GM18870 (cell line): ENCODE data around the gene ZBTB7A.

Experiments used
- ATAC-seq: cut with Tn5 transposase; IDR thresholded peaks from one replicate; pipeline ENCODE4 v1.9.1; 2021; ENCODE audit warnings: moderate library complexity; ENCODE audit not compliant: unreplicated experiment

Gene ZBTB7A

GRCh38 chr19:4066682-4067395 lies at the start of gene ZBTB7A:
TSS of gene ZBTB7A (minus strand) at chr19:4066899. CDS start at chr19:4055232, 11,667 bp downstream.
- no peak for ATAC-seq

- no peak for ATAC-seq
Observed at GRCh38 chr19:4115818-4116385, 49.2 kb upstream of the ZBTB7A start.

GRCh38 chr19:4115050-4115817 lies 48.5 kb upstream of the ZBTB7A start:
- ATAC-seq, result no peak

GRCh38 chr19:4114181-4114580 lies 47.5 kb upstream of the ZBTB7A start:
- ATAC-seq, result no peak

- ATAC-seq, result no peak
Observed at GRCh38 chr19:4113398-4114088, 46.8 kb upstream of the ZBTB7A start.

- ATAC-seq, result no peak
Observed at GRCh38 chr19:4112367-4112766, 45.7 kb upstream of the ZBTB7A start.

- no peak for ATAC-seq
Observed at GRCh38 chr19:4109626-4109945, 42.9 kb upstream of the ZBTB7A start.

GRCh38 chr19:4108767-4109625 lies 42.3 kb upstream of the ZBTB7A start:
- no peak for ATAC-seq

- no peak for ATAC-seq
Observed at GRCh38 chr19:4103080-4103433, 36.4 kb upstream of the ZBTB7A start.

- no peak for ATAC-seq
Observed at GRCh38 chr19:4102339-4103079, 35.8 kb upstream of the ZBTB7A start.

GRCh38 chr19:4101496-4101770 lies 34.7 kb upstream of the ZBTB7A start:
- no peak for ATAC-seq

GRCh38 chr19:4100647-4101495 lies 34.2 kb upstream of the ZBTB7A start:
- no peak for ATAC-seq

GRCh38 chr19:4099041-4099764 lies 32.5 kb upstream of the ZBTB7A start:
- no peak for ATAC-seq

GRCh38 chr19:4098493-4098892 lies 31.8 kb upstream of the ZBTB7A start:
- no peak for ATAC-seq

GRCh38 chr19:4097501-4097900 lies 30.8 kb upstream of the ZBTB7A start:
- no peak for ATAC-seq

GRCh38 chr19:4096049-4096892 lies 29.6 kb upstream of the ZBTB7A start:
- no peak for ATAC-seq

- no peak for ATAC-seq
Observed at GRCh38 chr19:4095488-4095844, 28.8 kb upstream of the ZBTB7A start.
